Hypothalamus (tissue), 51 donors: Measurements from ENCODE around the gene BMP3.

Experiments
- DNase-seq, 51 donors: peaks; one replicate each; lab custom pipeline; 2025; lab: John Stamatoyannopoulos, UW

Gene BMP3

DNA sequence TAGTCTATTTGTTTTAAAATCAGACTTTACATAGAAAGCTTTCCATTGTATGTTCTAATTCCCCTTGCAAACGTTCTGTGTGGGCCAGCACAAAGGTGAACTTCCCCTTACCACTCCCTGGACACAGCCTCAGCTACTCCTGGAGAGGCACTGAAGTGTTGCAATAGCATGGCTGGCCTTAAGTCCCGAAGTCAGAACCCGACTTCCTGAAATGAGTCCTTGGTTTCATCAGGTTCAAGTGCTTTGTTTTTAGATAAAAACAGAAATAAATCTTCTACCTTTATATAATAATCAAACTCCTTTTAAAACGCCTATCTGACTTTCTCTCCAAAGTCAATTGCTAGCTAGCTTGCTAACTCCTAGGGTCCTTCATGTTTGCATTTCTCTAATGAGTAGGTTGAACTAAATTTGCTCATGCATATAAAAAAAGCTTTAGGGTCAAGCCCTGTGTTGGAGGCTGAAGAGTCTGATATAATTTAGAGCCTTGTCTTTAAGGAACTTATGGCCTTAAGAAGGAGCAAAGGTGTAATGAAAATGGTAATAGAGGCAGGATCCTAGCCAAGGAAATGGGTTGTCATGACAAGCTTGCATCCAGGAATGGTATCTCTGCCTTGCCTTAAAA, 9.0 kb downstream of the BMP3 start:
- DNase-seq: no peak

- peak in 2 of 51 donors; percentile 12 to 13 for DNase-seq
Measured at GRCh38 chr4:81040012-81040659, 9.6 kb downstream of the BMP3 start.

GRCh38 chr4:81042578-81043365, 12.3 kb downstream of the BMP3 start:
- no peak for DNase-seq

DNA sequence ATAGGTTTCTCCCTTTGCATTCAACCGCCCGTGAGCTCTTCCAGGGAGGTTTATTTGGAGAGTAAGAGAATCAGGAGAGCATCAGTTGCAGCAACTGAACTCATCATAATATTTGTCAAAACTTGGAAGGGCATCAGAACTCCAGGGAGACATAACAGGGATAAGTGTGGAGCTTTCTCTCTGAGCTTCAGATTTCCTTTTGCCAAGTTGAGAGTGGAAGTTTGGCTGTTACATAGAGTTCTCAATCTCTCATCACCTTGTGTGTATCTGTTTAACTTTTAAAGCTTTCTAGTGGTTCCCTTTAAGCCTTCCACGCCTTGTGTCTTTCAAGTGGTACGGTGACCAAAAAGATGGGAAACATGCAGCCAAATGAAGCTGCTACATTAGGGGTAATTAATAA, 18.8 kb downstream of the BMP3 start:
- no peak for DNase-seq

- DNase-seq: no peak
Measured at GRCh38 chr4:81049907-81050306, 19.4 kb downstream of the BMP3 start.

GRCh38 chr4:81052119-81053068, 21.9 kb downstream of the BMP3 start:
- DNase-seq: peak in 27 of 51 donors; percentile 0 to 57 (median 23)

- no peak for DNase-seq
Measured at GRCh38 chr4:81058621-81059020, 28.1 kb downstream of the BMP3 start.

- no peak for DNase-seq
Measured at GRCh38 chr4:81060587-81061343, 30.3 kb downstream of the BMP3 start.

- no peak for DNase-seq
Measured at GRCh38 chr4:81061344-81061730, 30.8 kb downstream of the BMP3 start.

DNA sequence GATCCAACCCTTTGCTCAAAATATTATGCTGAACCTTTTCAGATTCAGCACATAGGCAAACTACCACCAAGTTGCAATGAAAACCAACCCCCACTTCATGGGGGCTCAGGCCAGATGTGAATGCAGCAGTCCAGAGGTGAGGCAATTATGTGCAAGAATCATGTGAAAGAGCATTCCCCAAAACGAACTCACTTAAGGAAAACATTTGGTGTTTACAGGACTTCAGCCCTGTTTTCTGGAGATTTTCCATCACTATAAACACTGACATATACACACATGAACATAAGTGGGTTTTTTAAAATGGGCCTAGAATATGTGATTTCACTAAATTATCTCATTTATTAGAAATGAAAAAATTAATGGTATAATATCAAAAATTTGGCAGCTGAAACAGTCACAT, 31.5 kb downstream of the BMP3 start:
- no peak for DNase-seq

- no peak for DNase-seq
Measured at GRCh38 chr4:81065446-81065845, 34.9 kb downstream of the BMP3 start.

DNA sequence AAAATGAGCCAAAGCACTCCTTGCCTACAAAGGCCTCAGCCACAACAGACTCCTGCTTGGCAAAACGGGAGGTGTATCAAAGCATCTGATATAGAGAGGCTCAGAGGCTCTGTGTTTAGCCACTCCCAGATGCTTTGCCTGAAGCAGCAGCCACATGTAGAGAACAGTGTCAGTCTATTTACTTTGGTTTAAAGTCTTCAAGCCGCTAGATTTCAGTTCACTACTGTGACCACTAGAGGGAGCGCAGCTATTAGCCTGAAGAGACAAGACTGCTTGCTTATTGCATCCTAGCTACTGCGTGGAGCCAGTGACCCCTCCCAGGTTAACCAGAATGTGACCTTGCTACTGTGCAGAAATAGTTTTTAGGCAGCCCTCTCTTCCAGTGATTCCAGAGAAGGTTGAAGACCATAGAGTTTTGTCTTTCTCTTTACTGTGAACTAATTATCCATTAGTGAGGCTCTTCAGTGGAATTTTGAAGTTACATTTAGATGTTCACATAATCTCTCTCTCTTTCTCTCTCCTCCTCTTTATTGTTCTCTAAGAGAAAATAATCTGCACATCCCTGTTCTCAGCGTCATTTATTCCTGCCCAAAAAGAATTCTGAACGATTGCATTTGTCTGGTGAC, 39.3 kb downstream of the BMP3 start:
- peak in 43 of 51 donors; percentile 0 to 80 (median 32) for DNase-seq

- no peak for DNase-seq
Measured at GRCh38 chr4:81071013-81071412, 40.5 kb downstream of the BMP3 start.

DNA sequence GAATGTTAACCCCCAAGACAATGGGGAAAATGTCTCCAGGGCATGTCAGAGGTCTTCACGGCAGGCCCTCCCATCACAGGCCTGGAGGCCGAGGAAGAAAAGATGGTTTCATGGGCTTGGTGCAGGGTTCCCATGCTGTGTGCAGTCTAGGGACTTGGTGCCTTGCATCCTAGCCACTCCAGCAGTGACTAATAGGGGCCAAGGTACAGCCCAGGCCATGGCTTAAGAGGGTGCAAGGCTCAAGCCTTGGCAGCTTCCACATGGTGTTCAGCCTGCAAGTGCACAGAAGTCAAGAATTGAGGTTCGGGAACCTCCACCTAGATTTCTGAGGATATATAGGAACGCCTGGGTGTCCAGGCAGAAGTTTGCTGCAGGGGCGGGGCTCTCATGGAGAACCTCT, 50.6 kb downstream of the BMP3 start:
- no peak for DNase-seq

DNA sequence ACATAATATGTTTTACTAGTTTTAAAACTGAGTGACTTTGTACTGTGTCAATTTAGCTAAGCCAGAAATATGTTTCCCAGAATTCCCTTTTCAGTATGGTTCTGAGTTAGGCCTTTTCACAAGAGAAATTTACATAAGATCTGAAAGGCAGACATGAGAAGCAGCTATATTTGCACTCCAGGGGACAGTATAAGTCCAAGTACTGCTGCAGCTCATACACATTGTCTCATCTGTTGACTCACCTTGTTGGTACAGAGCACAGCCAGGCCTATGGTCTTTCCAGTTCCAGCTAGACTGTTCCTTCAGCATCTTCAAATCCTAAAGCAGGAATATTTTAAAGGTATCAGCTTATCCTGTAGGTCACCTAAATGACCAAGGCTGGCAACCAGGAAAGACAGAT, 53.5 kb downstream of the BMP3 start:
- DNase-seq: no peak

DNA sequence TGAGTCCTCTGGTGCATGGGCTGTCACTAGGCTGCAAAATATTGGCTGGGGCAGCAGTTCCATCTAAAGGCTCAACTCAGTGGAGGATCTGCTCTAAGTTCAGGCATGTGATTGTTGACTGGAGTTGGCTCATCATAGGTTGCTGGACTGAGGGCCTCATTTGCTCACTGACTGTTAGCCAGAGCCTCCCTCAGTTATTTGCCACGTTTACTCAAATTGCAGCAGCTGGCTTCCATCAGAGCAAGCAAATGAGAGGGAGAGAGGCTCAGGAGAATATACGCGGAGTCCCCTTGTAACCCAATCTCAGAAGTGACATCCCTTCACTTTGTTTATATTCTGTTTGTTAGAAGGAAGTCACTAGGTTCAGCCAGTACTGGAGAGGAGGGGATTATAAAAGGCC, 54.1 kb downstream of the BMP3 start:
- no peak for DNase-seq

- no peak for DNase-seq
Measured at GRCh38 chr4:81085291-81085690, 54.8 kb downstream of the BMP3 start.

DNA sequence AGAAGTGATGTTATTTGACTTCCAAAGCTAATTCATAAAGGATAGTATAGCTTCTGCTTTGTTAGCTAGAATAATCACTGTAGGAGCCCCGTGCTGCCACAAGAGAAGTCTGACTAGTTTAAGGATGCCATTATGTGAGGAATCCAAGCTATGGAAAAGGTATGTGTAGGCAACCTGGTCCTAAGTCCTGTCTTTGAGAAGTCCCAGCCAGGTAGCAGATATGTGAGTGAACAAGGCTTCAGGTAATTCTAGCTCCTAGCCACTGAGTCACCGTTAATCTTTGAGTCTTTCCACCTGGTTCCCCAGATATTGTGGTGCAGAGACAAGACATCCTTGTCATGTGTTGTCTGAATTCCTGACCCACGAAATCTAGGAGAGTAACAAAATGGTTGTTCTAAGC, 55.5 kb downstream of the BMP3 start:
- DNase-seq: no peak

DNA sequence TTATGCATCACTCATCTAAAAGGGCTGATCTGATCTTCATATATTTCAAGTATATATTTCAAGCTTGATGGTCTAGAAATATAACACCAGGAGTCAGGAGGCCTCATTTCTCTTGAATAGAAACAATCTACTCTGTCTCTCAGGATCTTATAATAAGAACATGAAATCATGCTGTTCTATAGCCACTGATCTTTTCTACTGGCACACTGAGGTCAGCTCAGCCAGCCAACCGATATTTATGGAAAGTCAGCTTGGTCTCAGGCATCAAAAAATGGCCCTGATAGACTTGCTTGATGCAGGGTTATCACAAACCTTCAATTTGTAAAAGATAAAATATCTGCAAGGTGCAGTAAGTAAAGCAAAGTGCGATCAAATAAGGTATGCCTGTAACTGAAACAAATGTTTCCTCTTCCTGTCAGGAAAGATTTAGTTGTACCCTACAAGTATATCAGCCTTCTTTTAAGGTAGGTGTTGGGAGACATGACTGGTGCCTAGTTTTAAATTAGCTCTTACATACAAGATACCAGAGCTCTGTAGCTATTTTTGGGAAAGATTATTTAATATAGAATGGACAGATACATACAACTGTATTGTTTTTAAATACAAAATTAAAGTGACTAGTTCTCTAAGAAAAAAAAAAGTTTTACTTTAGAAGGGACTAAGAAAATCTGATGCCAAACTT, 63.4 kb downstream of the BMP3 start:
- no peak for DNase-seq
